Measurements from ENCODE around the gene SEMA7A. TPM values are rescaled to one million over a fixed set of nuclear protein-coding genes. Genes with fewer than 3 reads are reported as not detected.

Gene SEMA7A
- total RNA-seq, 2 experiments from 2014 or later, result 106 to 111 TPM

- POLR2A ChIA-PET, result interaction anchor here (2.9 kb wide), 1 partner anchor 20 kb away, joined by 8 read pairs; no protein-coding TSS in a partner anchor
- CTCF ChIA-PET, result interaction anchor here (0.7 to 2.3 kb wide), 2 partner anchors 20 to 43 kb away, joined by 3 to 7 read pairs; no protein-coding TSS in a partner anchor
Observed at GRCh38 chr15:74423431-74424257, 10.1 kb downstream of the SEMA7A start.

GRCh38 chr15:74422652-74423430 is 10.9 kb downstream of the SEMA7A start:
- CTCF ChIA-PET, result interaction anchor here (1.8 to 2.3 kb wide), 2 partner anchors 19 to 41 kb away, joined by 7 read pairs; no protein-coding TSS in a partner anchor
- POLR2A ChIA-PET, result interaction anchor here (1.0 to 2.9 kb wide), 3 partner anchors 8 to 22 kb away, joined by 3 to 8 read pairs (median 3); no protein-coding TSS in a partner anchor

GRCh38 chr15:74422265-74422651 is 11.5 kb downstream of the SEMA7A start:
- ChIA-PET POLR2A (interaction anchor here (1.0 to 2.9 kb wide), 3 partner anchors 9 to 22 kb away, joined by 3 to 8 read pairs (median 3); no protein-coding TSS in a partner anchor), CTCF (interaction anchor here (0.8 to 2.3 kb wide), 3 partner anchors 19 to 40 kb away, joined by 3 to 7 read pairs (median 7); no protein-coding TSS in a partner anchor)

GRCh38 chr15:74421302-74422245 is 12.2 kb downstream of the SEMA7A start:
- POLR2A ChIA-PET, result interaction anchor here (1.0 to 2.9 kb wide), 3 partner anchors 9 to 21 kb away, joined by 3 to 8 read pairs (median 3); no protein-coding TSS in a partner anchor
- CTCF ChIA-PET, result interaction anchor here (0.8 to 2.3 kb wide), 4 partner anchors 18 to 47 kb away, joined by 3 to 7 read pairs (median 5); no protein-coding TSS in a partner anchor

GRCh38 chr15:74420193-74420905 is 13.4 kb downstream of the SEMA7A start:
- POLR2A ChIA-PET, result no interaction called here
- CTCF ChIA-PET, result interaction anchor here (1.0 to 1.2 kb wide), 2 partner anchors 9 to 18 kb away, joined by 3 read pairs; no protein-coding TSS in a partner anchor

- CTCF ChIA-PET, result interaction anchor here (1.0 to 2.2 kb wide), 2 partner anchors 8 to 16 kb away, joined by 3 to 5 read pairs; no protein-coding TSS in a partner anchor
- POLR2A ChIA-PET, result no interaction called here
Observed at GRCh38 chr15:74419432-74419831, 14.3 kb downstream of the SEMA7A start.

GRCh38 chr15:74418575-74419338 is 15.0 kb downstream of the SEMA7A start:
- ChIA-PET CTCF (interaction anchor here (1.3 to 2.2 kb wide), 2 partner anchors 15 to 37 kb away, joined by 4 to 5 read pairs; no protein-coding TSS in a partner anchor), POLR2A (interaction anchor here (0.6 kb wide), 1 partner anchor 9 kb away, joined by 4 read pairs; no protein-coding TSS in a partner anchor)

- POLR2A ChIA-PET, result no interaction called here
Observed at GRCh38 chr15:74417670-74418069, 16.1 kb downstream of the SEMA7A start.

GRCh38 chr15:74417225-74417624 is 16.5 kb downstream of the SEMA7A start:
- POLR2A ChIA-PET, result no interaction called here
- CTCF ChIA-PET, result no interaction called here

More at GRCh38 chr15:74417670-74418069, 16.1 kb downstream of the SEMA7A start:
- CTCF ChIA-PET, result interaction anchor here (2.2 kb wide), 1 partner anchor 14 kb away, joined by 5 read pairs; no protein-coding TSS in a partner anchor

GRCh38 chr15:74415966-74416916 is 17.5 kb downstream of the SEMA7A start:
- POLR2A ChIA-PET, result no interaction called here
- CTCF ChIA-PET, result no interaction called here

GRCh38 chr15:74414603-74415338 is 19.0 kb downstream of the SEMA7A start:
- ChIA-PET CTCF (no interaction called here), POLR2A (no interaction called here)

- ChIA-PET CTCF (no interaction called here), POLR2A (no interaction called here)
Observed at GRCh38 chr15:74414081-74414580, 19.6 kb downstream of the SEMA7A start.

GRCh38 chr15:74413350-74414080 is 20.2 kb downstream of the SEMA7A start:
- ChIA-PET CTCF (no interaction called here), POLR2A (interaction anchor here (0.6 kb wide), 1 partner anchor 8 kb away, joined by 4 read pairs; no protein-coding TSS in a partner anchor)

GRCh38 chr15:74412159-74412558 is 21.6 kb downstream of the SEMA7A start:
- ChIA-PET CTCF (interaction anchor here (0.9 to 1.9 kb wide), 4 partner anchors 8 to 37 kb away, joined by 3 to 7 read pairs (median 4); no protein-coding TSS in a partner anchor), POLR2A (no interaction called here)

All from activated CD8-positive, alpha-beta memory T cell treated with anti-CD3 and anti-CD28 coated beads for 36 hours (primary cell).